DOHH2 (cell line): ENCODE data around the gene GDF7.

Source experiments
- H3F3A ChIP-seq: fragments of 200-600 bp; sonication (generic), shearing (Covaris generic); 2 replicates; pipeline ENCODE4 v1.6.0; 2016; ENCODE audit warnings: antibody characterized with exemption, mild to moderate bottlenecking; ENCODE audit not compliant: control insufficient read depth, insufficient read depth
- H3K27ac ChIP-seq: fragments of 200-600 bp; sonication (generic); 2 replicates; pipeline ENCODE4 v1.5.1; 2014; ENCODE audit warnings: low read depth, mild to moderate bottlenecking, low read length, moderate library complexity
- H3K27me3 ChIP-seq: fragments of 200-600 bp; sonication (generic); 2 replicates; pipeline ENCODE4 v1.6.1; 2014; ENCODE audit warnings: mild to moderate bottlenecking, low read length, mixed read lengths; ENCODE audit not compliant: control insufficient read depth
- H3K36me3 ChIP-seq: fragments of 200-600 bp; sonication (generic); 2 replicates; pipeline ENCODE4 v1.6.1; 2014; ENCODE audit warnings: mild to moderate bottlenecking, low read length, moderate library complexity, mixed read lengths; ENCODE audit not compliant: control insufficient read depth
- H3K4me1 ChIP-seq: fragments of 200-600 bp; sonication (generic); 2 replicates; pipeline ENCODE4 v1.6.1; 2014; ENCODE audit warnings: mild to moderate bottlenecking, low read length, mixed read lengths; ENCODE audit not compliant: control insufficient read depth
- H3K4me2 ChIP-seq: fragments of 200-600 bp; sonication (generic); 2 replicates; pipeline ENCODE4 v1.6.0; 2014; ENCODE audit warnings: mild to moderate bottlenecking, low read length, moderate library complexity
- H3K4me3 ChIP-seq: fragments of 200-600 bp; sonication (generic); 2 replicates; pipeline ENCODE4 v1.5.1; 2014; ENCODE audit warnings: mild to moderate bottlenecking, low read length, mixed read lengths
- H3K79me2 ChIP-seq: fragments of 200-600 bp; sonication (generic); 2 replicates; pipeline ENCODE4 v1.6.1; 2014; ENCODE audit warnings: mild to moderate bottlenecking, low read length, mixed read lengths; ENCODE audit not compliant: control insufficient read depth
- H3K9me2 ChIP-seq: fragments of 200-600 bp; sonication (generic); replicated peaks from 2 replicates; pipeline ENCODE4 v1.6.1; 2014; ENCODE audit warnings: mild to moderate bottlenecking, low read length, mixed read lengths; ENCODE audit not compliant: control insufficient read depth
- H3K9me3 ChIP-seq: fragments of 200-600 bp; sonication (generic); 2 replicates; pipeline ENCODE4 v1.6.1; 2014; ENCODE audit warnings: antibody characterized with exemption, low read length, mixed read lengths; ENCODE audit not compliant: control insufficient read depth, insufficient read depth
- H4K20me1 ChIP-seq: fragments of 200-600 bp; sonication (generic); 2 replicates; pipeline ENCODE4 v1.6.0; 2014; ENCODE audit warnings: low read depth, mild to moderate bottlenecking, antibody characterized with exemption, low read length, moderate library complexity; ENCODE audit not compliant: control insufficient read depth, insufficient read depth
- EZH2phosphoT487 ChIP-seq: fragments of 200-600 bp; sonication (generic); IDR thresholded peaks from 2 replicates; pipeline ENCODE4 v1.6.1; 2017; ENCODE audit warnings: borderline replicate concordance, mild to moderate bottlenecking, antibody characterized with exemption, low read length, moderate library complexity, mixed read lengths
- TF ChIP-seq, protein P1 (sequence below): fragments of 200-600 bp; sonication (generic); IDR thresholded peaks from one replicate; pipeline ENCODE4 v1.5.1; 2014; ENCODE audit warnings: antibody characterized with exemption, mild to moderate bottlenecking, low read depth, low read length; ENCODE audit not compliant: poor library complexity, severe bottlenecking

The GDF7 gene

DNA sequence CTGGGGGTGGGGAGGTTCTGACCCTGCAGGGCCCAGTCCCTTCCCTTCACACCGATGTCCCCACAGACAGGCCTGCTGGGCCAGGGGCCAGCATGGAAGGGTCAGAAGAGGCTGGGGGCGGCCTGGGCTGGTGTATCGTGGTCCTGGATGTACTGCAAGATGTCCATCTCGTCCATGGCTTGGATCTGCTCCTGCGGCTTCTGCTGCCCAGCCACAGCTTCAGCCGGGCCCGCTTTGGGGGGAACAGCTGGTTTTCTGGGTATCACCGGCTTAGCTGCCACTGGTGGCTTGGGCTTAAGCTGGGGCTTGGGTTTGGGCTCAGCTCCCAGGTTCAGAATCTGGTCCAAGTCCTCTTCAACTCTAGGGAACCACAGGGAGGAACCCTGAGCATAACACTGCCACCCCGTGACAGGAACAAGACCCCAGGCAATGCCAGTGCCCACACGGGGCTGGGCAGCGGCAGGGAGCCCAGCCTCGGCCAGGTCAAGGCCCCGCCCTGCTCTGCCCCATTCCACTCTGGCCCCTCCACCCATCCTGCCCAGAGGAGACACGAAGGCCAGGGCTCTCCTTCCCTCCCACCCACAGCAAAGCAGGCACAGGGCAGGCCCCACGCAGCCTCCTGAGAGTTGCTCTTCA lies 47.9 kb upstream of the GDF7 start:
- no peak overlapping the region for H3K27ac ChIP-seq
- no peaks in the 10 kb centered on the region for H3K9me2 ChIP-seq
- H3K27me3 ChIP-seq: no peaks in the 10 kb centered on the region
- no peaks in the 10 kb centered on the region for H3F3A ChIP-seq
- H3K4me3 ChIP-seq: no peak overlapping the region
- no peaks in the 10 kb centered on the region for H3K79me2 ChIP-seq
- no peaks in the 10 kb centered on the region for H4K20me1 ChIP-seq
- TF ChIP-seq EZH2phosphoT487: no peak
- TF ChIP-seq, protein P1, sequence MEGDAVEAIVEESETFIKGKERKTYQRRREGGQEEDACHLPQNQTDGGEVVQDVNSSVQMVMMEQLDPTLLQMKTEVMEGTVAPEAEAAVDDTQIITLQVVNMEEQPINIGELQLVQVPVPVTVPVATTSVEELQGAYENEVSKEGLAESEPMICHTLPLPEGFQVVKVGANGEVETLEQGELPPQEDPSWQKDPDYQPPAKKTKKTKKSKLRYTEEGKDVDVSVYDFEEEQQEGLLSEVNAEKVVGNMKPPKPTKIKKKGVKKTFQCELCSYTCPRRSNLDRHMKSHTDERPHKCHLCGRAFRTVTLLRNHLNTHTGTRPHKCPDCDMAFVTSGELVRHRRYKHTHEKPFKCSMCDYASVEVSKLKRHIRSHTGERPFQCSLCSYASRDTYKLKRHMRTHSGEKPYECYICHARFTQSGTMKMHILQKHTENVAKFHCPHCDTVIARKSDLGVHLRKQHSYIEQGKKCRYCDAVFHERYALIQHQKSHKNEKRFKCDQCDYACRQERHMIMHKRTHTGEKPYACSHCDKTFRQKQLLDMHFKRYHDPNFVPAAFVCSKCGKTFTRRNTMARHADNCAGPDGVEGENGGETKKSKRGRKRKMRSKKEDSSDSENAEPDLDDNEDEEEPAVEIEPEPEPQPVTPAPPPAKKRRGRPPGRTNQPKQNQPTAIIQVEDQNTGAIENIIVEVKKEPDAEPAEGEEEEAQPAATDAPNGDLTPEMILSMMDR: no peak
- H3K9me3 ChIP-seq: no peaks in the 10 kb centered on the region
- no peaks in the 10 kb centered on the region for H3K36me3 ChIP-seq
- H3K4me1 ChIP-seq: no peaks in the 10 kb centered on the region
- H3K4me2 ChIP-seq: no peak overlapping the region

DNA sequence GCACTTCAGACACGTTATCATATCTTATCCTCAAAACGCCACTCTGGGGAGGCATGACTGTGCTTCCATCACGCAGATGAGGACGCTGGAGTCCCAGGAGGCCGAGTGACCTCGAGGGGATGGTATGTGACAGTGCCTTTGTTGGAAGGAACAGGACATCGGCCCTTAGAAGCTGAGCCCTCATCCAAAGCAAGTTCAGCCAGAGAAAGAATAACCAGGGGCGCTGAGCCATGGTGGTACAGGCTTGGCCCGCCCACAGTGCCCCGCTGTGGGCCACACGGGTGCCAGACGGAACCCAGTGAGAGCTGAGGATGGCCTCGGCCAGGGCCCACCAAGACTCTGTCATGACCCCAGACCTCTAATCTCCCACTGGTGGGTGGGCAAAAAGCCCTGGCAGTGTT lies 47.3 kb upstream of the GDF7 start:
- H3K4me2 ChIP-seq: no peak overlapping the region
- no peaks in the 10 kb centered on the region for H4K20me1 ChIP-seq

DNA sequence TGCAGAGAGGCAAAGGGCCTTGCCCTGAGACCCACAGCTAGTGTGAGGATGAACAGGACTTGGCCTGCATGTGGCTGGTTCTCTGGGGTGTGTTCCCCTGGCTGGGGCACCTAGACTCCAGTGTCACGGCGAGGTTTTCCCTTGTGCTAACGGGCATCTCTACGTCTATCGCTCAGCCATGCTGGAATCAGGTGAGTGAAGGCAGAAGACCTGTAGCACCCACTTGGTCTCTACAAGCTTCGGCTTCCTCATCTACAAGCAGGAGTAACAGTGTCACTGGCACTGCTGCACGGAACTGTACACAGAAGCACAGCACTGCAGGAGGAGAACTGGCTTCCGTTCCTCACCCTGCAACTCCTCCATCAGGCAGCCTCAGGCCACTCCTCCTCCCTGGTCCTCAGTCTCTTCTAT lies 46.7 kb upstream of the GDF7 start:
- no peak overlapping the region for H3K4me3 ChIP-seq
- no peaks in the 10 kb centered on the region for H3F3A ChIP-seq
- H3K79me2 ChIP-seq: no peaks in the 10 kb centered on the region
- no peaks in the 10 kb centered on the region for H4K20me1 ChIP-seq
- H3K36me3 ChIP-seq: no peaks in the 10 kb centered on the region
- no peaks in the 10 kb centered on the region for H3K9me3 ChIP-seq
- H3K4me1 ChIP-seq: no peaks in the 10 kb centered on the region
- no peaks in the 10 kb centered on the region for H3K27me3 ChIP-seq
- no peak overlapping the region for H3K4me2 ChIP-seq
- no peaks in the 10 kb centered on the region for H3K9me2 ChIP-seq
- no peak overlapping the region for H3K27ac ChIP-seq
- no peak for TF ChIP-seq EZH2phosphoT487
- TF ChIP-seq, protein P1: no peak

More for the DNA sequence above, 47.3 kb upstream of the GDF7 start:
- Histone ChIP-seq H3K36me3 (no peaks in the 10 kb centered on the region), H3F3A (no peaks in the 10 kb centered on the region), H3K27ac (no peak overlapping the region), H3K4me1 (no peaks in the 10 kb centered on the region), H3K79me2 (no peaks in the 10 kb centered on the region), H3K27me3 (no peaks in the 10 kb centered on the region), H3K9me2 (no peaks in the 10 kb centered on the region), H3K4me3 (no peak overlapping the region), H3K9me3 (no peaks in the 10 kb centered on the region)
- TF ChIP-seq, protein P1: no peak
- no peak for TF ChIP-seq EZH2phosphoT487
